Mammary epithelial cell (primary cell): ENCODE measurements around the gene OXTR.

Experiments
- CTCF ChIP-seq, 2 donors: IDR thresholded peaks in 1 of 2; conservative IDR thresholded peaks in 1 of 2; 2 replicates each; pipeline ENCODE4 v1.5.1; 2011 to 2012; ENCODE audit warnings: inconsistent platforms in 2 of 2, low read length in 2 of 2, mild to moderate bottlenecking in 2 of 2, control low read depth in 1 of 2, low read depth in 1 of 2; ENCODE audit not compliant: insufficient read depth in 1 of 2; ENCODE audit errors: extremely low read depth in 1 of 2
- EZH2 ChIP-seq: IDR thresholded peaks from 2 replicates; pipeline ENCODE4 v1.6.1; 2012; ENCODE audit warnings: low read length, inconsistent platforms, borderline replicate concordance

- no peak for TF ChIP-seq CTCF (conservative IDR thresholded peaks at IDR 0.05 in 1 of 2, IDR thresholded peaks at IDR 0.05 in 1 of 2; ENCODE audit: extremely low read depth in 1 of 2, insufficient read depth in 1 of 2, low read depth in 1 of 2, low read length in 2 of 2)
- no peak for TF ChIP-seq EZH2
Measured at GRCh38 chr3:8762607-8763377, 6.6 kb downstream of the OXTR start.
